Keratinocyte (primary cell): ENCODE results near the gene ADGRD1.

Source experiments
- CTCF ChIP-seq, 3 experiments: IDR thresholded peaks in 1 of 3; conservative IDR thresholded peaks in 1 of 3; optimal IDR thresholded peaks in 1 of 3; 2 replicates in 2 of 3; 3 replicates in 1 of 3; pipeline versions ENCODE3 to v1.5.1; 2011; ENCODE audit warnings: low read length in 3 of 3, mild to moderate bottlenecking in 3 of 3, moderate library complexity in 2 of 3, control low read depth in 1 of 3, inconsistent platforms in 1 of 3; ENCODE audit not compliant: insufficient read depth in 2 of 3; ENCODE audit errors: extremely low read depth in 1 of 3
- EZH2 ChIP-seq: IDR thresholded peaks from one replicate; pipeline ENCODE4 v1.6.1; 2012; ENCODE audit warnings: inconsistent platforms, mild to moderate bottlenecking, low read length, moderate library complexity

- TF ChIP-seq CTCF (optimal IDR thresholded peaks at IDR 0.05 in 1 of 3, IDR thresholded peaks at IDR 0.05 in 1 of 3, conservative IDR thresholded peaks at IDR 0.05 in 1 of 3; ENCODE audit: extremely low read depth in 1 of 3, insufficient read depth in 2 of 3, low read length in 3 of 3): no peak
- no peak for TF ChIP-seq EZH2
Measured at GRCh38 chr12:131063960-131064359, 110.3 kb downstream of the ADGRD1 start.
